T-helper 2 cell (primary cell): ENCODE results near the gene ADK.
"Not testable (repeated sequence)": the region's sequence is repeated elsewhere in the genome, so short reads cannot be mapped to it uniquely, and the experiment has no call there.

Source experiments
- DNase-seq, 5 experiments: peaks; one replicate each; pipeline versions ENCODE4 v3.0.0 to v3.0.0-alpha.2; 2012 to 2022

ADK gene

GRCh38 chr10:74187237-74187636 lies 36.2 kb downstream of the ADK start:
- no peak for DNase-seq

- DNase-seq, result not testable (repeated sequence)
Measured at GRCh38 chr10:74188617-74189016, 37.6 kb downstream of the ADK start.

GRCh38 chr10:74189999-74190421 lies 39.0 kb downstream of the ADK start:
- DNase-seq, result peak in 1 of 5 experiments; percentile 79

GRCh38 chr10:74190494-74190893 lies 39.5 kb downstream of the ADK start:
- no peak for DNase-seq

- peak in 2 of 5 experiments; percentile 28 to 77 for DNase-seq
Measured at GRCh38 chr10:74194545-74194944, 43.5 kb downstream of the ADK start.

GRCh38 chr10:74194999-74195398 lies 44.0 kb downstream of the ADK start:
- no peak for DNase-seq

GRCh38 chr10:74199315-74199714 lies 48.3 kb downstream of the ADK start:
- no peak for DNase-seq

- DNase-seq, result no peak
Measured at GRCh38 chr10:74202356-74202755, 51.3 kb downstream of the ADK start.

- no peak for DNase-seq
Measured at GRCh38 chr10:74206746-74207145, 55.7 kb downstream of the ADK start.

- no peak for DNase-seq
Measured at GRCh38 chr10:74207691-74208480, 56.9 kb downstream of the ADK start.

GRCh38 chr10:74208997-74209396 lies 58.0 kb downstream of the ADK start:
- no peak for DNase-seq

GRCh38 chr10:74213019-74213418 lies 62.0 kb downstream of the ADK start:
- no peak for DNase-seq

- DNase-seq, result peak in 3 of 5 experiments; percentile 20 to 44 (median 22)
Measured at GRCh38 chr10:74213571-74214162, 62.6 kb downstream of the ADK start.

GRCh38 chr10:74217110-74217509 lies 66.1 kb downstream of the ADK start:
- DNase-seq, result not testable (repeated sequence)

GRCh38 chr10:74222467-74222866 lies 71.4 kb downstream of the ADK start:
- not testable (repeated sequence) for DNase-seq

GRCh38 chr10:74223755-74224529 lies 72.9 kb downstream of the ADK start:
- no peak for DNase-seq

GRCh38 chr10:74227697-74228424 lies 76.8 kb downstream of the ADK start:
- DNase-seq, result peak in 1 of 5 experiments; percentile 57

GRCh38 chr10:74231375-74231774 lies 80.4 kb downstream of the ADK start:
- DNase-seq, result no peak

GRCh38 chr10:74233281-74233680 lies 82.3 kb downstream of the ADK start:
- DNase-seq, result no peak

GRCh38 chr10:74234569-74234968 lies 83.5 kb downstream of the ADK start:
- peak in 1 of 5 experiments; percentile 21 for DNase-seq

- no peak for DNase-seq
Measured at GRCh38 chr10:74238031-74238431, 87.0 kb downstream of the ADK start.

- no peak for DNase-seq
Measured at GRCh38 chr10:74238516-74238915, 87.5 kb downstream of the ADK start.

GRCh38 chr10:74243067-74243466 lies 92.0 kb downstream of the ADK start:
- DNase-seq, result no peak
